NCI-H82 treated with DMSO at 0.1 percent for 48 hours (cell line): ENCODE measurements around the gene MTSS2.

Source experiments
- DNase-seq: peaks from one replicate; lab custom pipeline; 2025; ENCODE audit not compliant: unreplicated experiment; lab: John Stamatoyannopoulos, UW

The MTSS2 gene

GRCh38 chr16:70685938-70686375 is at the start of gene MTSS2:
Gene MTSS2, minus strand, starts transcription at chr16:70686053. Its CDS starts 262 bp downstream, at chr16:70685791.
- DNase-seq, result peak; percentile 46

GRCh38 chr16:70735141-70735979 is 49.5 kb upstream of the MTSS2 start:
- DNase-seq, result no peak

- DNase-seq, result no peak
Observed at GRCh38 chr16:70734522-70735095, 48.8 kb upstream of the MTSS2 start.

- peak; percentile 7 for DNase-seq
Observed at GRCh38 chr16:70730944-70731343, 45.1 kb upstream of the MTSS2 start.

GRCh38 chr16:70730031-70730430 is 44.2 kb upstream of the MTSS2 start:
- DNase-seq, result peak; percentile 93

- DNase-seq, result no peak
Observed at GRCh38 chr16:70729292-70729691, 43.4 kb upstream of the MTSS2 start.

GRCh38 chr16:70728150-70728549 is 42.3 kb upstream of the MTSS2 start:
- DNase-seq, result no peak

- no peak for DNase-seq
Observed at GRCh38 chr16:70726892-70727361, 41.1 kb upstream of the MTSS2 start.

GRCh38 chr16:70725912-70726828 is 40.3 kb upstream of the MTSS2 start:
- DNase-seq, result no peak

- DNase-seq, result no peak
Observed at GRCh38 chr16:70725024-70725911, 39.4 kb upstream of the MTSS2 start.

GRCh38 chr16:70724146-70725023 is 38.5 kb upstream of the MTSS2 start:
- DNase-seq, result no peak

GRCh38 chr16:70723740-70724145 is 37.9 kb upstream of the MTSS2 start:
- no peak for DNase-seq

GRCh38 chr16:70721202-70721963 is 35.5 kb upstream of the MTSS2 start:
- no peak for DNase-seq

GRCh38 chr16:70720425-70721201 is 34.8 kb upstream of the MTSS2 start:
- DNase-seq, result no peak

- no peak for DNase-seq
Observed at GRCh38 chr16:70717065-70717464, 31.2 kb upstream of the MTSS2 start.

GRCh38 chr16:70715860-70716357 is 30.1 kb upstream of the MTSS2 start:
- DNase-seq, result no peak

- no peak for DNase-seq
Observed at GRCh38 chr16:70715055-70715858, 29.4 kb upstream of the MTSS2 start.
